ENCODE results near the gene GOLGA2.

The GOLGA2 gene

DNA sequence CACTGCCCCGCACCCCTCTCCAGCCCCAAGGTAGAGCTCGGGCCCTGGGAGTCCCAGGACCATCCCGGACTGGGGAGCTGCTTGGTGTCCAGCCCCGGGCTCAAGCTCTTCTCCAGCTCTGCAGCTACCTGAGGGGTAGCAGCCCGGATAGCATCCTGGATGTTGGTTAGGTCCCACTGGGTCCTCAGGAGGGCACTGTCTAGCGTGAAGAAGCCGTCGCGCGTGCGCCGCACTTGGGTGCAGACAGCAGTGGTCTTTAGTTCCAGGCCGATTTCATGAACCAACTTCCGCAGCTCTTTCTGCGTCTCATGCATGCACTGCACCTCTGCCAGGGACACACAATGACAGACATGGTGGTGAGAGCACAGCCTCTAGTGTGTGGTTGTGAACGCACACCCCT lies 33.7 kb upstream of the GOLGA2 start:
- FAIRE-seq (no peak), DNase-seq (ENCODE audit: insufficient read length) (no peak)
- TF ChIP-seq TAF1 (IDR thresholded peaks at IDR 0.05; ENCODE audit: borderline replicate concordance, low read depth, low read length) = no peak
- TF ChIP-seq POLR2A (IDR thresholded peaks at IDR 0.05; ENCODE audit: low read depth, low read length) = no peak
- TF ChIP-seq POLR2AphosphoS5 (IDR thresholded peaks at IDR 0.05; ENCODE audit: low read depth, low read length) = no peak

DNA sequence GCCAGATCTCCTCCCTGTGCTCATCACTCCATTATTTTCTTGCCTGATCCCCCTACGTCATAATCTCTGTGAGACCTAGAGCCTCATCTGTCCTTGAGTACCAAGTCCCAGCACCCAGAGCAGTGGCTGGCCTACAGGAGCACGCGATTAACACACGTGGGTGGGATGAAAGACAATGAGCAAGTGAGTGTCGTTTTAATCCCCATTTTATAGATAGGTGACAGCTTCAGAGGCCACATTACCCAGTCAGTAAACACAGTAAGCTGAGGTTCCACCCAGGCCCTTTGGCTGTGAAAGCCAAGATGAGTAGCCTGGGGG lies 29.1 kb upstream of the GOLGA2 start:
- no peak for TF ChIP-seq POLR2AphosphoS5 (IDR thresholded peaks at IDR 0.05; ENCODE audit: low read depth, low read length)
- TF ChIP-seq TAF1 (IDR thresholded peaks at IDR 0.05; ENCODE audit: borderline replicate concordance, low read depth, low read length) = no peak
- TF ChIP-seq POLR2A (IDR thresholded peaks at IDR 0.05; ENCODE audit: low read depth, low read length) = no peak
- DNase-seq (ENCODE audit: insufficient read length) (no peak), FAIRE-seq (no peak)

DNA sequence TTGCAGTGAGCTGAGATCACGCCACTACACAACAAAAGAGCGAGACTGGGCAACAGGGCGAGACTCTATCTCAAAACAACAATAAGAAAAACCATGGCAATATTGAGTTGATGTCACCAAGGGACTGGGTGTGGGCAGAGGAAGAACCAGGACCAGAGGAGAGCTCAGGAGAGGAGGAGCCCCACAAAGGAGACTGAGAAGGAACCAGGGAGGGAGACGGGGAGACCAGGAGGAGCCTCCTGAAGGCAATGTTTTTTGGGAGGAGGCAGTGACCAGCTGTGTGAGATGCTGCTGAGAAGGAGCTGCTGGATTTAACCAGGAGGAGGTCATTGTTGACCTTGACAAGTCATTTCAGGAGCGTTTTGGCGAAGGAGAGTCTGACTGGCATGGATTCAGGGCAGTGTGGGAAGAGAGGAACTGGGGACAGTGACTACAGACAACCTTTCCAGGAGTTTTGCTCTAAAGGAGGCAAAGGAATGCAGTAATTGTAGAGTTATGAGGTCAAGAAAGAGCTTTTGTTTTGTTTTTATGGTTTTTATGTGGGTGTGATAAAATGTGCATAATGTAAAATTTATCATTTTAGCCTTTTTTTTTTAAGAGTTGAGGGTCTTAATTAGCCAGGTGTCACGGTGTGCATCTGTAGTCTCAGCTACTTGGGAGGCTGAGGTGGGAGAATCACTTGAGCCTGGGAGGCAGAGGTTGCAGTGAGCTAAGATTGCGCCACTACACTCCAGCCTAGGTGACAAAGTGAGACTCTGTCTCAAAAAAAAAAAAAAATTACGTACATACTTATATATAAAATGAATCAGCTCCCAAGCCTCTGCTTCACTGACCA lies 28.5 kb upstream of the GOLGA2 start:
- no peak for TF ChIP-seq POLR2A (IDR thresholded peaks at IDR 0.05; ENCODE audit: low read depth, low read length)
- no peak for TF ChIP-seq POLR2AphosphoS5 (IDR thresholded peaks at IDR 0.05; ENCODE audit: low read depth, low read length)
- TF ChIP-seq TAF1 (IDR thresholded peaks at IDR 0.05; ENCODE audit: borderline replicate concordance, low read depth, low read length) = no peak
- no peak for DNase-seq (ENCODE audit: insufficient read length)
- no peak for FAIRE-seq

DNA sequence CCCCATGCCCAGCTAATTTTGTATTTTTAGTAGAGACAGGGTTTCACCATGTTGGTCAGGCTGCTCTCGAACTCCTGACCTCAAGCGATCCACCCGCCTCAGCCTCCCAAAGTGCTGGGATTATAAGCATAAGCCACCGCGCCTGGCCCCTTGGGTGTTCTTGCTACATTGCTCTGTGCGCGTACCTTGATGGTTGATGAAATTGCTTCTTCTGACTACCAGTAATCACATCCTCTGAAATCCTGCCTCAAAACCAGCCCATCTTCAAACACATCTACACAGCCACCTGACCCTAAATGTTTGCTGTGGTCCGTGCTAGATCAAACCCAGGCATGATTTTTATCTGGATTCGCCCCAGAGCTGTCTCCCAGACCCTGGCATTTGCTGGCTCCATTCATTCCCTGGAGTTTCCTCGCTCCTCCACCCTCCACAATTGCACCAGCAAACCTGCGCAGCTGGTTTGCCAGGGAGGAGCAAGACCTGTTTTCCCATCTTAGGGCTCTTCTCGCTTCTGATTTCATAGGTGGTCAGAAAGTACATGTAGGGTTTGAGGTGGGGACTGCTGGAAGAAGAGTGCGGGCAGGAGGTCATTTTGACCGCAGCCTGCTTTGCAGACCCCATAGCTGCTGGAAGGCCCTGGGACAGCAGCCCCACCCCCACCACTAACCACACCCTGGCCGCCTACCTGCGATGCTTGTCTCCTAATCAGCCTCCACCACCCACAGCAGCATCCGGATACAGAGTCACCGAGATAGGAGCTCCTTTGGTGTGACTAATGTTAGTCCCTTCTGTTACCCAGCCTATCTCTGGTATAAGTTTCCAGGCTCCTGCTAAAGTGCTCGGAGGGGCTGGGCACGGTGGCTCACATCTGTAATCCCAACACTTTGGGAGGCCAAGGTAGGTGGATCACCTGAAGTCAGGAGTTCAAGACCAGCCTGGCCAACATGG lies 23.0 kb upstream of the GOLGA2 start:
- DNase-seq (ENCODE audit: insufficient read length) (no peak), FAIRE-seq (no peak)
- TF ChIP-seq POLR2A (IDR thresholded peaks at IDR 0.05; ENCODE audit: low read depth, low read length) (no peak), POLR2AphosphoS5 (IDR thresholded peaks at IDR 0.05; ENCODE audit: low read depth, low read length) (no peak), TAF1 (IDR thresholded peaks at IDR 0.05; ENCODE audit: borderline replicate concordance, low read depth, low read length) (no peak)

DNA sequence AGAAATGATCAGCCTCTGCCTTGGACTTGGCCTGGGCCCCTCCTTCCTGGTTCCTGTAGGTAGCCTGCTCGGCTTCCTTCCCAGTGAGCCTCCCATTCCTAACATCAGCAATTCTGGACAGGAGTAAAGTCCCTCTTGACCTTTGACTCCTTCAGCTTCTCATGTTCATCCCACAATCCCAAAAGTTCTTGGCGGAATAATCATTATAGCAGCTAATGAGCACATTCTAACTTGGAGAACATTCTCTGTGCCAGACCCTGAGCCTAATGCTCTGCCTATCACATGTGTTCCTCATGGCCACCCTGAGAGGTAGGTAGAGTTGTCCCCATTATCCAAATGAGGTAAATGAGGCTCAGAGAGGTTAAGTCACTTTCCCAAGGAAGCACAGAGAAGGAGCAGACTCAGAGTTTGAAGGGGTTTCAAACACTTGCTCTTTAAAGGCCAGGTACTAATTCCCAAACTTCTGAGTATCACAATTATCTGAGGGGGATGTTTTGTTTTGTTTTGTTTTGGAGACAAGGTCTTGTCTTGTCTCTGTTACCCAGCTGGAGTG lies 21.5 kb upstream of the GOLGA2 start:
- TF ChIP-seq POLR2A (IDR thresholded peaks at IDR 0.05; ENCODE audit: low read depth, low read length) = no peak
- no peak for TF ChIP-seq TAF1 (IDR thresholded peaks at IDR 0.05; ENCODE audit: borderline replicate concordance, low read depth, low read length)
- no peak for TF ChIP-seq POLR2AphosphoS5 (IDR thresholded peaks at IDR 0.05; ENCODE audit: low read depth, low read length)
- DNase-seq (ENCODE audit: insufficient read length) = no peak
- no peak for FAIRE-seq

DNA sequence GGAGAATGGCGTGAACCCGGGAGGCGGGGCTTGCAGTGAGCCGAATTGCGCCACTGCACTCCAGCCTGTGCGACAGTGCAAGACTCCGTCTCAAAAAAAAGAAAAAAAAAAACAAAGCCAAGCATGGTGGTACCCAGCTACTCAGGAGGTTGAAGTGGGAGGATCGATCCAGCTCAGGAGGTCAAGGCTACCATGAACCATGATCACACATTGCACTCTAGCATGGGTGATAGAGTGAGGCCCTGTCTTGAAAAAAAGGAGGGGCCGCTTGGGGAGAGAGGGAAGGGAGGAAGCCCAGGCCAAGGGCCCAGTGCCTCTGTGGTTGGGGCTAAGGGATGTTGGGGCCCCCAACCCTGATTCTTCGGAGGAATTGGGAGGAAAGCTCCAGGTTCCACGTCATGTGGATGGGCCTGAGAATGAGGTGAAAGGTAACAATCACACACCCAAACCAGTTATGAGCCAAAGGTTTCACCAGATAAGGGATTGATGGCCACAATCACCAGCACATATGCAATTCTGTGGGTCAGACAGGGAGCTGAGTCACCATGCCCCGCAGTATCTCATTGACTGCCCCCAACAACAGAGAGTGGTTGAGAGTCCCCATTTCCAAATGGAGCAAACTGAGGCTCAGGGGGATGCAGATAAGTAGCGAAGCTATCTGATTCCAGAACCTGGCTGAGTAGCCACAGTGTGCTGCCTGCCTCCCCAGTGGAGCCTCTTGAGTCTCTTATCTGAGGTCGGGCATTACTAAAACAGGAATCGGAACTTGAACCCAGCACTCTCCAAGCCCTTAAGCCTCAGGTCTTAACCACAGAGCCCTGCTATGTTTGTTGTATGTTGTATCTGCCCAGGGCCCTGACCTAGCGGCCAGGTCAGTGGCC lies 20.8 kb upstream of the GOLGA2 start:
- DNase-seq (ENCODE audit: insufficient read length) (no peak), FAIRE-seq (no peak)
- TF ChIP-seq TAF1 (IDR thresholded peaks at IDR 0.05; ENCODE audit: borderline replicate concordance, low read depth, low read length) (no peak), POLR2A (IDR thresholded peaks at IDR 0.05; ENCODE audit: low read depth, low read length) (no peak), POLR2AphosphoS5 (IDR thresholded peaks at IDR 0.05; ENCODE audit: low read depth, low read length) (no peak)

DNA sequence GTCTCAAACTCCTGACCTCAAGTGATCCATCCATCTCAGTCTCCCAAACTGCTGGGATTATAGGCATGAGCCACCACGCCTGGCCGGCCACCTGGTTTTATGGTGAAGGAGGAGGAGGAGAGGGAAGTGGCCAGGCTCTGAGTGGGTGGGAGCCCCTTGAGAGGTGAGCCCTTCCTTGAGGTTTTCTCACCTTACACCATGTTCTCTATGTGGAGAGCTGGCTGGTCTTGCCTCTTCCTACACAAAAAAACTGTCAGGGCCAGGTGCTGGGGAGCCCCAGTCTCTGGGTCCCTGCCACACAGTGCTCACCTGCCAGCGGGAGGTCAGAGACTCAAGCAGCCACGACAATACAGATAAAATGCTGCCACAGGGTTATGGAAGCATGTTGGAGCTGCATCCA lies 18.3 kb upstream of the GOLGA2 start:
- no peak for FAIRE-seq
- no peak for TF ChIP-seq POLR2A (IDR thresholded peaks at IDR 0.05; ENCODE audit: low read depth, low read length)
- no peak for TF ChIP-seq TAF1 (IDR thresholded peaks at IDR 0.05; ENCODE audit: borderline replicate concordance, low read depth, low read length)
- no peak for TF ChIP-seq POLR2AphosphoS5 (IDR thresholded peaks at IDR 0.05; ENCODE audit: low read depth, low read length)
- no peak for DNase-seq (ENCODE audit: insufficient read length)

DNA sequence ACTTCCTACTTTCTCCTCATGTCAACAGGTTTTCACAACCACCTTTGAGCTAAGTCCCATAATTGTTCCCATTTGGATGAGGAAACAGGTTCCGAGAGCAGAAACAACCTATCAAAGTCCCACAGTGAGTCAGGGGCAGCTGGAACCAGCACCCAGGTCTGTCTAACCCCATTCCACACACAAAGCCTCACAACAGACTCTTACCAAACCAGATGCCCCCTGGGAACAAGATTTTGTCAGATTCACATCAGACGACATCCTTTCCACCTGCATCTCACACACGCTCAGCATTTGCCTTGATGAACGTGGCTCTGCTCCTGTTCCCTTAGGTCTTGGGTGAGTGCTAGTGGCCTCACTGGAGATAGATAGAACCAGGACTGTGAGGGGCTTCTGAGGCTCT lies 17.3 kb upstream of the GOLGA2 start:
- TF ChIP-seq POLR2A (IDR thresholded peaks at IDR 0.05; ENCODE audit: low read depth, low read length) (no peak), TAF1 (IDR thresholded peaks at IDR 0.05; ENCODE audit: borderline replicate concordance, low read depth, low read length) (no peak), POLR2AphosphoS5 (IDR thresholded peaks at IDR 0.05; ENCODE audit: low read depth, low read length) (no peak)
- no peak for DNase-seq (ENCODE audit: insufficient read length)
- no peak for FAIRE-seq

DNA sequence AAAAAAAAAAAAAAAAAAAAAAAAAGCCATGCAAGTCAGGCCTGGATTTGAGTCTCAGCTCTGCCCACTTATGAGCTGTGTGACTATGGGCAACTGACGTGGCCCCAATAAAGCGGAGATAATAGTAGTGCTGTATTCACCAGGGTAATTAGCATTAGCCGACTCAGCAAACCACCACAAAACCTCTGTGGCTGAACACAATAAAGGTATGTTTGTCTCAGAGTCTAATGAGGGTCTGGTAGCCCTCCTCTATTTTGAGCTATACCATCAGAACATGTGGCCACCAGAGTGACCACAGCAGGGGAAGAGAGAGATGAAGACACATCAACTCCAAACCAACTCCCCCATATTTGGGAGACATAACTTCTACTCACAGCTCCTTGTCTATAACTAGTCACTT lies 16.2 kb upstream of the GOLGA2 start:
- TF ChIP-seq POLR2AphosphoS5 (IDR thresholded peaks at IDR 0.05; ENCODE audit: low read depth, low read length) (no peak), POLR2A (IDR thresholded peaks at IDR 0.05; ENCODE audit: low read depth, low read length) (no peak), TAF1 (IDR thresholded peaks at IDR 0.05; ENCODE audit: borderline replicate concordance, low read depth, low read length) (no peak)
- DNase-seq (ENCODE audit: insufficient read length) = no peak

DNA sequence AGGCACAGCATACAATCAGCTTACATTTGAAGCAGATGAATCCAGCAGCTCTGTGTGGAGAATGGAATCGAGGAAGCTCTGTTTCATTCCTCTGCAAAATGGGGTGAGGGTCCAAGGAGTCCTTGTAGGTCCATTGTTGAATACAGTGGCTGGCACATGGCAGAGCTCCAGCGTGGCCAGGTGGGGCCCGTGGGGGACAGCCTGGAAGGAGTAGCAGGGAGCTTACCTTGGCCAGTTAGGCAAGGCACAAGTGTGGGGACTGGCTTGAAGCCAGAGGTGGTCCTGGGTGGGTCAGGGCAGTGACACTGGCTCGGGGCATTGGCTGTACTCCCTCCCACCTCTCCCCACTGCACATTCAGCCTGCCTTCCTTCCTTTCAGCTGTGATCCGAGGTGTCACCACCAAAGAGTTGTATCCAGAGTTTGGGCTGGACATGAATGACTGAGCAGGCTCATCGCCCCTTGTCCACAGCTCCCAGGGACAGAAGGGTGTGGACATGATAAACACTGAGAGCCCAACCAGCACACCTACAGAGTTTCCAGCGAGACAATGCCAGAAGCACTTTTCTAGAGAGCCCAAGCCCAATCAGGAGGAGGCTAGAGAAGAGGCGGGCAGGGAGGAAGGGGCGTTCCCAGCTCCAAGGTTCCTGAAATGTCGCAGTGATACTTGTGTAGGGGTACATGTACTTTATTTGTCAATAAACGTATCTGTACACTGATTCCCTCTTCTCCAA lies 12.6 kb upstream of the GOLGA2 start:
- no peak for TF ChIP-seq POLR2A (IDR thresholded peaks at IDR 0.05; ENCODE audit: low read depth, low read length)
- TF ChIP-seq POLR2AphosphoS5 (IDR thresholded peaks at IDR 0.05; ENCODE audit: low read depth, low read length) = no peak
- no peak for TF ChIP-seq TAF1 (IDR thresholded peaks at IDR 0.05; ENCODE audit: borderline replicate concordance, low read depth, low read length)
- DNase-seq (ENCODE audit: insufficient read length) (no peak), FAIRE-seq (no peak)

More for the DNA sequence above, 16.2 kb upstream of the GOLGA2 start:
- FAIRE-seq = no peak

Measured in GM12892 (cell line).